Astrocyte of the spinal cord (primary cell): ENCODE data around the gene PKDCC.

Source experiments
- DNase-seq: peaks from one replicate; pipeline ENCODE4 v3.0.0; 2011; ENCODE audit warnings: low read depth, low spot score
- H3K4me3 ChIP-seq: 2 replicates; pipeline ENCODE4 v1.5.1; 2011; ENCODE audit warnings: low read depth, mild to moderate bottlenecking, low read length, moderate library complexity
- in situ Hi-C: cut with HindIII; loops from 2 replicates; pipeline ENCODE4 v1.10.0; 2017; ENCODE audit warnings: low sequenced_read_pairs
- TF ChIP-seq, protein P1 (sequence below): IDR thresholded peaks from 2 replicates; pipeline ENCODE4 v1.5.1; 2012; ENCODE audit warnings: low read depth, mild to moderate bottlenecking, low read length, inconsistent platforms

PKDCC gene

DNA sequence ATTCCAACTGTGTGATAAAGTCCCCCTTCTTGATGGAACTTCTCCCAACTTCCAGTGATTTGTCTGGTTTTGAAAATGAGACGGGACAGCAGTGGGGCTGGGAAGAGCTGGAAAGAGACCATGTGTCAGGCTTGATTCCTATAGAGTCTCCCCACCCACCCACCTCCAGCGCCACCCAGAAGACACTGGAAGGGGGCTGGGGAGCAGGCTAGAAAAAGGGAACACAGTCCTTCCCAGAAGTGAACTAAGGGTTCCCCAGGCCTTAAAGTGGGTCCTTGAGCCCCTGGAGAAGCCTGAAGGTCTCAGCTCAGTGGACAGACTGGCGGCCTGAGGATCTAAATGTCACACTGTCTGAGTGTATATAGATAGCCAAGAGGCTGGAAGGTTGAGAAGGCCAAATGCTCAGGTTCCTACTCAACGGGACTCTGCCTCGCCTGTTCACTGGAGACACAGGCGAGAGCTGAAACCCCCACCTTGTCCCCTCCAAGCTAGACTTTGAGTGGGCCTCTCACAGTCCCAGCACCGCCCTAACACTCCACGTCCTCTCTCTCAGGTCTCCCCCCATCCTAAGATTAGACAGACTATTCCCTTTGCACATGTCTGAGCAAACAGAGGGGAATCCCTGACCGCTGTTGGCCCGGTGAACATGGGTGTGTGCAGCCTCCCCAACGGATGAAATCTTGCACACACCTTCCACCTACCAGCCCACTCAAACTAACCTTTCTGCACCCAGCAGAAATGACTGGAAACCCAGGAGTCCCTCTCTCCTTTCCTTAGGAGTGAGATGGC, 1.6 kb downstream of the PKDCC start:
- in situ Hi-C loops: no loop called here
- DNase-seq: no peak
- peak overlapping the region; percentile 73 for H3K4me3 ChIP-seq
- TF ChIP-seq, protein P1, sequence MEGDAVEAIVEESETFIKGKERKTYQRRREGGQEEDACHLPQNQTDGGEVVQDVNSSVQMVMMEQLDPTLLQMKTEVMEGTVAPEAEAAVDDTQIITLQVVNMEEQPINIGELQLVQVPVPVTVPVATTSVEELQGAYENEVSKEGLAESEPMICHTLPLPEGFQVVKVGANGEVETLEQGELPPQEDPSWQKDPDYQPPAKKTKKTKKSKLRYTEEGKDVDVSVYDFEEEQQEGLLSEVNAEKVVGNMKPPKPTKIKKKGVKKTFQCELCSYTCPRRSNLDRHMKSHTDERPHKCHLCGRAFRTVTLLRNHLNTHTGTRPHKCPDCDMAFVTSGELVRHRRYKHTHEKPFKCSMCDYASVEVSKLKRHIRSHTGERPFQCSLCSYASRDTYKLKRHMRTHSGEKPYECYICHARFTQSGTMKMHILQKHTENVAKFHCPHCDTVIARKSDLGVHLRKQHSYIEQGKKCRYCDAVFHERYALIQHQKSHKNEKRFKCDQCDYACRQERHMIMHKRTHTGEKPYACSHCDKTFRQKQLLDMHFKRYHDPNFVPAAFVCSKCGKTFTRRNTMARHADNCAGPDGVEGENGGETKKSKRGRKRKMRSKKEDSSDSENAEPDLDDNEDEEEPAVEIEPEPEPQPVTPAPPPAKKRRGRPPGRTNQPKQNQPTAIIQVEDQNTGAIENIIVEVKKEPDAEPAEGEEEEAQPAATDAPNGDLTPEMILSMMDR: no peak

DNA sequence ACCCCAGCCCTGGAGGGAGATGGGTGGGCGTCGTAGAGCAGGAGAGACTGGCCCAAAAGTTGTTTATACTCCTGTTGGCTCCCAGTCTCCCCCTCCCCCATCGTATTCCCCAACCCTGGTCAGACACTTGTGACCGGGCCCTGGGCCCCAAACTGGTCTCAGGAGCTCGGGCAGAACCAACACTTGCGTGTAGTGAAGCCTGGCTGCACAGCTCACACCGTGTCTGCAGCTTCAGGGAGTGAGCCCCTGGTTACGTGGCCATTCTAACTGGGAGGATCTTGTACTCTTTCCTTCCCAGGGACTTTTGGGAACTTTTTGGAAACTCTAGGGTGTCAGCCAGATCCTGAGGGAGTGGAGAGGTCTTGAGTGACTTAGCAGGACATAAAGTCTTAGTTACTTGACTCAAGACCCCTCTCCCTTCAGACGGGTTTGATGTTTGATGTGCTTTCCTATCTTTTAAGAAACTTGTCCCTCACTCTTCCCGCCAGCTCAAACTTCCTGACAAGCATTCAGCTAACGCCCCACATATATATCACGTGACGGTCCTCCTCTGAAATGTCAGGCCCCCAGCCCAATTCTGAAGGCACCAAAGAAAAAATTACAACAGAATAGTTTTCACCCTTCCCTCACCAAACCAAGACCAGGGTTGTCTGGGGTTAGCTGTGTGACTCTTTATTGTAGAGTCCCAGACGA, 2.3 kb downstream of the PKDCC start:
- peak overlapping the region; percentile 73 for H3K4me3 ChIP-seq
- DNase-seq: no peak
- in situ Hi-C loops: no loop called here
- TF ChIP-seq, protein P1: no peak

DNA sequence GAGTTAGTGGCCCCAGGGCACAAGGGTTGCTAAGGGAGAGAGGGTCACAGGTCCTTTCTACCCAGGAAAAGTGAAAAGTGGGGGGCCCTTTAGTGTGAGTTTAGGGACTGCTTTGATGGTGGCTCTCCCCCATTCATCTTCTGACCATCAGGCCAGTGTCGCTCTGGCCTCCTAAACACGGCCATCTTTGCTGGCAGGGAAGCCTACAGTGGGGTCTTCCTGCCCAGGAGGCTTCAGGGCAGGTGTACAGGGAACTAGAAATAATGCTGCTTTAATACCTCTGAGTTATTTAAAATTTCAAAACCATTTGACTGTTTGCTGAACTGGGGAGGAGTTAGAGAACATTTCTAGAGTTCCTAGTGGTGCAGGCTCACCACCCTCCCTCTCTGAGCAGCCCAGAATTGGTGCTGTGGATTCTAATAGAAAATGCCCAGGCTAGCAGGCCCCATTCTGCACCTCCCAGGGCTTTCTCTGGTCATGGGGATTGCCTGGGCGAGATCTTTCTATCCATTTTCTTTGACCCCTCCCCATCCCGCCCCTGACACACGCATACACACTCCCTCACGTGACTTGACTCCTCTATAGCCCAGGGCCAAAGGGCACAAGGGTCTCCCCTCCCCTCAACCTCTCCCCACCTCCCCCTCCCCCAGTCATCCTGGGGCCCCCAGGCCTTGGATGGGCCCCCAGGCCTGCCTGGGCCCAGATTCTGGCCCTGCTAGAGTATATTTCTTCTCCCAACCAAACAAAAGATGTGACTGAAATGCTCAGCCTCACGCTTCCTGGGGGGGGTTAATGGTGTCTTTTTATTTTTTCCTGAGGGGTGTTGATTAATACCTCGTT, 3.1 kb downstream of the PKDCC start:
- in situ Hi-C loops: no loop called here
- no peak for DNase-seq

DNA sequence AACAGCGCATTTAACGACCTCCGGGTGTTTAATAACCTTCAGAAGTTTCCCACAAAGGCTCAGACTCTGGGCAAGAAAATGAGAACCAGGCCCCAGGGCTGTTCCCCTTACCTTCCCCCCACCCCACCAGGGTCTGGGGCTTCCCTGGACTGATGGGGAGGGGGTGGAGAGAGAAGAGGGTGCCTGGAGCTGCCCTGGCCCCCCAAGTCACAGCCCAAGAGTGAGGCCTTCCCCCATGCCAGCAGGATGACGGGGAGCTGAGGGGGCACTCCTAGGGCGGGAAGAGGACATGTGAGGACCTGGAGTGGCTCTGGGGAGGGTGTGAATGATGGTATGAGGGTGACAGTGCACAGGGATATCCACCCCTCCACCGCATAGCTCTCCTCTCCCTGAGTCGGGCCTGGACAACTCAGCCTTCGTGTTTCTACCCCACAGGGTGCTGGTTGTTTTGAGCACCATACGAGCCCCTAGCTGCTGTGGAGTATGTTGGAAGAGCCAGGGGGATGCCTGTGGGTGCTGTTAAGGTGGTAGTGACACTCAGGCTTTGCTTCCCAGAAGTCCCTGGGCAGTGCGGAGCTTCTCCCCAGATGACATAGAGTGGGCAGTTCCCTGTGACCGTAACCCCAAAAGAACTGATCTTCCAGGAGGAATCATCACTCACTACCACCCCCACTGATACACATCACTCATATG, 3.9 kb downstream of the PKDCC start:
- TF ChIP-seq, protein P1: no peak
- H3K4me3 ChIP-seq: peak overlapping the region; percentile 73
- in situ Hi-C loops: no loop called here

More for the DNA sequence above, 3.1 kb downstream of the PKDCC start:
- H3K4me3 ChIP-seq: peak overlapping the region; percentile 73
- TF ChIP-seq, protein P1: no peak

DNA sequence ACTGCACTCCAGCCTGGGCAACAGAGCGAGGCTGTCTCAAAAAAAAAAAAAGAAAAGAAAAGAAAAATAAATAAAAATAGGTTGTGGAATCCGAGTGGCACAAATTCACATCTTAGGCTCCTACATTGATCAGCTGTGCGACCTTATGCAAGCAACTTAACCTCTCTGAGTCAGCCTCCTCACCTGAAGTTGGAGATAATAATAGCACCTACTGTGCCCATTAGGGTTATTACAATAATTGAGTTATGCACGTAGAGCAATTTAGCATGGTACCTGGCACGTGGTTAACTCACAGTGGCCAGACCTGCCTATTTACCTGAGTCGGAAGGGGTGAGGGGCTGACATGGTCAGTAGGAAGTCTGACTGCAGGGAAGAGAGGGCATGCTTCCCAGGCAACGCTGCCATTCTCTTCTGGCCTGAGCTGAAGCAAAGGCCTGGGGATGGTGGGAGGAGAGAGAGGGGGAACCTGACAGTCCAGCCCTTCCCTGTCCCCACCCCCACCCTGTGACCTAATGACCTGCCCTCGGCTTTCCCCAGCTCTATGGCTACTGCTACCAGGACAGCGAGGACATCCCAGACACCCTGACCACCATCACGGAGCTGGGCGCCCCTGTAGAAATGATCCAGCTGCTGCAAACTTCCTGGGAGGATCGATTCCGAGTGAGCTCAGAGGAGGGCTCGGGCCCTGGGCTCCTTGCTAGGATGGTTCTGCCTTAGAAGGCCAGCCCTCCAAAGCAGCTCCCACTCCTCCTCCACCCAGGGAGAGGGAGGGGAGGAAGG, 5.1 kb downstream of the PKDCC start:
- no peak overlapping the region for H3K4me3 ChIP-seq
- DNase-seq: peak; percentile 52
- TF ChIP-seq, protein P1: no peak
- in situ Hi-C loops: no loop called here

More for the DNA sequence above, 3.9 kb downstream of the PKDCC start:
- no peak for DNase-seq

DNA sequence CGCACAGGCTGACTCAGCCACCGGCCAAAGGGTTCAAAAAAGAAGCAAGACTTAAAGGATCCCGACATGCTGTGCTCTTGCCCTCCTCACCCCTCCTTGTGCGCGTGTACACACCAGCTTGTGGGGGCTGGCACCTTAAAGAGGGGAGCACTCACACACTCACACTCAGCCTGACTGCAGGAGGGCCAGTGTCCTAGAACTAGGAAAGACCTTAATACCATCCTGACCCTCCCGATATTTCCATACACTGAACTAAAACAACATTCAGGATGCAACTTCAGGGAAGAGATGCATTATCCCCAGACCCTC, 5.6 kb downstream of the PKDCC start:
- no peak for DNase-seq
- no peak overlapping the region for H3K4me3 ChIP-seq
- TF ChIP-seq, protein P1: no peak
- in situ Hi-C loops: no loop called here
